GM18861 (cell line): ENCODE measurements around the gene PPP1CA.

ENCODE experiments used
- ATAC-seq: cut with Tn5 transposase; IDR thresholded peaks from one replicate; pipeline ENCODE4 v1.9.1; 2021; ENCODE audit not compliant: unreplicated experiment

PPP1CA gene

GRCh38 chr11:67370351-67371076 is 31.1 kb downstream of the PPP1CA start:
- no peak for ATAC-seq

GRCh38 chr11:67369801-67370284 is 31.8 kb downstream of the PPP1CA start:
- no peak for ATAC-seq

- no peak for ATAC-seq
These were observed 32.4 kb downstream of the PPP1CA start for GRCh38 chr11:67369275-67369674.

GRCh38 chr11:67368621-67369020 is 33.0 kb downstream of the PPP1CA start:
- ATAC-seq = no peak

- ATAC-seq = no peak
These were observed 33.9 kb downstream of the PPP1CA start for GRCh38 chr11:67367761-67368227.

GRCh38 chr11:67366961-67367760 is 34.5 kb downstream of the PPP1CA start:
- ATAC-seq = no peak

- no peak for ATAC-seq
These were observed 35.1 kb downstream of the PPP1CA start for GRCh38 chr11:67366546-67366945.

GRCh38 chr11:67365736-67366444 is 35.8 kb downstream of the PPP1CA start:
- ATAC-seq = no peak

- ATAC-seq = no peak
These were observed 36.6 kb downstream of the PPP1CA start for GRCh38 chr11:67364783-67365722.

- no peak for ATAC-seq
These were observed 37.5 kb downstream of the PPP1CA start for GRCh38 chr11:67364169-67364568.

- no peak for ATAC-seq
These were observed 43.6 kb downstream of the PPP1CA start for GRCh38 chr11:67357831-67358670.

- no peak for ATAC-seq
These were observed 44.6 kb downstream of the PPP1CA start for GRCh38 chr11:67356864-67357561.

- ATAC-seq = no peak
These were observed 45.2 kb downstream of the PPP1CA start for GRCh38 chr11:67356387-67356863.

- no peak for ATAC-seq
These were observed 45.8 kb downstream of the PPP1CA start for GRCh38 chr11:67355794-67356386.

GRCh38 chr11:67355023-67355793 is 46.5 kb downstream of the PPP1CA start:
- no peak for ATAC-seq

- no peak for ATAC-seq
These were observed 47.3 kb downstream of the PPP1CA start for GRCh38 chr11:67354075-67355022.
